HCT116 (cell line): ENCODE results near the gene DMBT1. TPM values are rescaled to one million over a fixed set of nuclear protein-coding genes. Genes with fewer than 3 reads are reported as not detected.

Experiments
- ATAC-seq: fragments of 200-7000 bp; cut with Tn5 transposase; 2 replicates; pipeline ENCODE4 v1.9.1; 2020; ENCODE audit warnings: mild to moderate bottlenecking, moderate library complexity
- BruUV-seq: library from RNA; stranded (reverse); fragments of 400-500 nt; replicated peaks from 2 replicates; lab custom pipeline; 2021; lab: Mats Ljungman, UMichigan
- CTCF ChIA-PET: fragments of 300-600 bp; sonication (Branson Sonifier 250); formaldehyde crosslinking; loops from one replicate; lab custom pipeline; 2021; ENCODE audit warnings: antibody characterized with exemption; lab: Charles Lee
- POLR2A ChIA-PET: fragments of 300-600, 350-600 bp; sonication (Branson Sonifier 250); formaldehyde crosslinking; loops from one replicate; lab custom pipeline; 2021; ENCODE audit warnings: antibody characterized with exemption; lab: Charles Lee
- RAD21 ChIA-PET, 2 experiments: fragments of 300-600 bp; sonication (Branson Sonifier 250); formaldehyde crosslinking; loops; one replicate each; lab custom pipeline; 2023; ENCODE audit warnings: low total read pairs in 2 of 2; ENCODE audit not compliant: uncharacterized antibody in 2 of 2, unreplicated experiment in 2 of 2, low non-redundant PET in 1 of 2; lab: Charles Lee
- DNase-seq: peaks from one replicate; pipeline ENCODE4 v3.0.0-alpha.2; 2010; ENCODE audit warnings: low read depth, low spot score
- H2AFZ ChIP-seq: fragments of 200-600 bp; shearing (Covaris generic), sonication (generic); 2 replicates; pipeline ENCODE4 v1.6.1; 2017; ENCODE audit warnings: low read depth, mixed run types, mixed read lengths, antibody characterized with exemption, low read length; ENCODE audit not compliant: poor library complexity, severe bottlenecking
- H3K27ac ChIP-seq: 2 replicates; pipeline ENCODE4 v1.5.1; 2012; ENCODE audit warnings: low read depth, low read length
- H3K27me3 ChIP-seq: fragments of 200-600 bp; sonication (generic); 2 replicates; pipeline ENCODE4 v1.6.1; 2016; ENCODE audit warnings: mixed run types, low read length, mixed read lengths; ENCODE audit not compliant: insufficient read depth
- H3K36me3 ChIP-seq, 2 experiments: fragments of 200-500 bp in 1 of 2; fragments of 200-600 bp in 1 of 2; sonication (Bioruptor generic) in 1 of 2; sonication (generic) in 1 of 2; 2 replicates each; pipeline versions ENCODE4 v1.5.1 to v1.6.1; 2014 to 2016; ENCODE audit warnings: low read length in 2 of 2, inconsistent platforms in 1 of 2, mixed read lengths in 1 of 2, mixed run types in 1 of 2; ENCODE audit not compliant: insufficient read depth in 2 of 2, control insufficient read depth in 1 of 2
- H3K4me1 ChIP-seq, 2 experiments: fragments of 200-600 bp in 1 of 2; sonication (generic) in 1 of 2; 2 replicates each; pipeline versions ENCODE4 v1.5.1 to v1.6.1; 2012 to 2017; ENCODE audit warnings: low read length in 2 of 2, inconsistent platforms in 1 of 2, mild to moderate bottlenecking in 1 of 2, mixed read lengths in 1 of 2, mixed run types in 1 of 2, moderate library complexity in 1 of 2; ENCODE audit not compliant: insufficient read depth in 2 of 2, control insufficient read depth in 1 of 2
- H3K4me2 ChIP-seq: fragments of 200-600 bp; sonication (generic); 2 replicates; pipeline ENCODE4 v1.6.1; 2017; ENCODE audit warnings: mixed run types, low read length, mixed read lengths
- H3K4me3 ChIP-seq, 2 experiments: fragments of 200-600 bp in 1 of 2; sonication (generic) in 1 of 2; replicated peaks in 1 of 2; 2 replicates each; pipeline ENCODE4 v1.5.1; 2011 to 2016; ENCODE audit warnings: low read length in 2 of 2, control low read depth in 1 of 2, low read depth in 1 of 2, mild to moderate bottlenecking in 1 of 2, mixed read lengths in 1 of 2, mixed run types in 1 of 2
- H3K79me2 ChIP-seq: fragments of 200-600 bp; sonication (generic); 2 replicates; pipeline ENCODE4 v1.6.1; 2017; ENCODE audit warnings: mild to moderate bottlenecking, mixed run types, low read length, moderate library complexity, mixed read lengths; ENCODE audit not compliant: insufficient read depth
- H3K9ac ChIP-seq: fragments of 200-600 bp; sonication (generic); 2 replicates; pipeline ENCODE4 v1.6.1; 2016; ENCODE audit warnings: low read length, mixed read lengths
- H3K9me2 ChIP-seq: fragments of 200-600 bp; sonication (generic), shearing (Covaris generic); 2 replicates; pipeline ENCODE4 v1.6.1; 2017; ENCODE audit warnings: mixed run types, mild to moderate bottlenecking, moderate library complexity; ENCODE audit not compliant: insufficient read depth
- H3K9me3 ChIP-seq, 2 experiments: fragments of 200-500 bp in 1 of 2; fragments of 200-600 bp in 1 of 2; sonication (Bioruptor generic) in 1 of 2; sonication (generic) in 1 of 2; 2 replicates each; pipeline ENCODE4 v1.6.1; 2014 to 2017; ENCODE audit warnings: low read length in 2 of 2, mixed read lengths in 2 of 2, inconsistent platforms in 1 of 2, low read depth in 1 of 2, mild to moderate bottlenecking in 1 of 2, mixed run types in 1 of 2, moderate library complexity in 1 of 2; ENCODE audit not compliant: control insufficient read depth in 1 of 2, insufficient read depth in 1 of 2
- H4K20me1 ChIP-seq: fragments of 200-600 bp; sonication (generic), shearing (Covaris generic); 2 replicates; pipeline ENCODE4 v1.6.1; 2017; ENCODE audit warnings: mixed run types, mild to moderate bottlenecking, moderate library complexity; ENCODE audit not compliant: insufficient read depth
- EGR1 ChIP-seq: IDR thresholded peaks from 2 replicates; pipeline ENCODE4 v1.6.1; 2012; ENCODE audit warnings: low read depth
- ELF1 ChIP-seq: IDR thresholded peaks from 2 replicates; pipeline ENCODE4 v1.6.1; 2012; ENCODE audit warnings: low read depth, borderline replicate concordance
- EZH2 ChIP-seq: fragments of 200-600 bp; sonication (generic); IDR thresholded peaks from 2 replicates; pipeline ENCODE4 v1.6.1; 2017; ENCODE audit warnings: antibody characterized with exemption, mixed run types
- FOSL1 ChIP-seq: IDR thresholded peaks from 2 replicates; pipeline ENCODE4 v1.6.1; 2012; ENCODE audit warnings: low read depth
- POLR2A ChIP-seq: IDR thresholded peaks from 2 replicates; pipeline ENCODE4 v1.7.0; 2011; ENCODE audit warnings: borderline replicate concordance; ENCODE audit not compliant: insufficient read depth, insufficient read length; ENCODE audit errors: extremely low read depth
- POLR2AphosphoS5 ChIP-seq: IDR thresholded peaks from 2 replicates; pipeline ENCODE4 v1.6.1; 2011; ENCODE audit warnings: mild to moderate bottlenecking, low read depth, low read length, moderate library complexity
- RAD21 ChIP-seq: IDR thresholded peaks from 2 replicates; pipeline ENCODE4 v1.6.1; 2012; ENCODE audit warnings: low read depth, mild to moderate bottlenecking
- SIN3A ChIP-seq: IDR thresholded peaks from 2 replicates; pipeline ENCODE4 v1.6.1; 2012; ENCODE audit warnings: low read depth
- SP1 ChIP-seq: IDR thresholded peaks from 2 replicates; pipeline ENCODE4 v1.6.1; 2012; ENCODE audit warnings: low read depth
- SRF ChIP-seq: IDR thresholded peaks from 2 replicates; pipeline ENCODE4 v1.6.1; 2012; ENCODE audit warnings: low read depth
- ZFX ChIP-seq: fragments of 450-650 bp; IDR thresholded peaks from 2 replicates; pipeline ENCODE4 v1.6.1; 2017
- ZNF274 ChIP-seq: fragments of 200-500 bp; sonication (Bioruptor generic); IDR thresholded peaks from 2 replicates; pipeline ENCODE4 v1.6.1; 2014; ENCODE audit warnings: mild to moderate bottlenecking, low read depth, low read length, inconsistent platforms
- intact Hi-C: fragments of 100-400 bp; cut with micrococcal nuclease; formaldehyde crosslinking; loops from 2 replicates; pipeline ENCODE4 v1.10.0; 2022
- total RNA-seq: library from RNA; stranded (reverse); gene quantifications from one replicate; pipeline ENCODE4 v1.2.1, GENCODE V29; 2021; ENCODE audit not compliant: unreplicated experiment
- TF ChIP-seq, protein P1 (sequence below): IDR thresholded peaks from 2 replicates; pipeline ENCODE4 v1.6.1; 2012
- TF ChIP-seq, protein P2 (sequence below), 3 experiments: fragments of 200-600 bp in 1 of 3; sonication (generic) in 1 of 3; IDR thresholded peaks in 2 of 3; conservative IDR thresholded peaks in 1 of 3; 2 replicates each; pipeline ENCODE4 v1.5.1; 2012 to 2017; ENCODE audit warnings: low read depth in 2 of 3, low read length in 2 of 3, antibody characterized with exemption in 1 of 3, borderline replicate concordance in 1 of 3, control low read depth in 1 of 3, mild to moderate bottlenecking in 1 of 3, mixed read lengths in 1 of 3, mixed run types in 1 of 3, moderate library complexity in 1 of 3; ENCODE audit not compliant: insufficient read depth in 1 of 3
- TF ChIP-seq, protein P3 (sequence below): IDR thresholded peaks from 2 replicates; pipeline ENCODE4 v1.6.1; 2012
- TF ChIP-seq, protein P4 (sequence below): IDR thresholded peaks from 2 replicates; pipeline ENCODE4 v1.6.1; 2011; ENCODE audit warnings: mild to moderate bottlenecking, low read length, moderate library complexity; ENCODE audit not compliant: insufficient replicate concordance; ENCODE audit errors: extremely low read depth

Gene DMBT1
- total RNA-seq, 1 experiment from 2014 or later = 0.17 TPM

DNA sequence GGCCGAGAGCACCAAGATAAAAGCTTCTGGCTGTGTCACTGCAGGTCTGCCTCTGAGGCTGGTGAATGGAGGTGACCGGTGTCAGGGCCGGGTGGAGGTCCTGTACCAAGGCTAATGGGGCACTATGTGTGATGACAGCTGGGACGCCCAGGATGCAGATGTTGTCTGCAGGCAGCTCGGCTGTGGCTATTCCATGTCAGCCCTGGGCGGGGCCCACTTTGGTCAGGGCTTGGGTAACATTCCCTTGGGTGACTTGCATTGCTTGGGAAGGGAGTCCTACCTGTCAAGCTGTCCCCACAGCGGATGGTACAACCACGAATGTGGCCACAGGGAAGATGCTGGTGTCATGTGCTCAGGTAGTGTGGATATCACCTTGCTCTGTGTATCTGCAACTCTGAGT is 8.0 kb downstream of the DMBT1 start:
- Histone ChIP-seq H3K4me3 (no peak overlapping the region), H3K27ac (no peak overlapping the region), H3K79me2 (no peaks in the 10 kb centered on the region), H2AFZ (no peak overlapping the region), H3K9me3 (no peaks in the 10 kb centered on the region), H3K9me2 (no peaks in the 10 kb centered on the region), H3K4me1 (peaks cover 0 to 4% of the 10 kb centered on the region in 2 experiments; a peak in 1 of 4 replicates), H3K27me3 (peaks cover 26% of the 10 kb centered on the region; the same call in 1 of the 2 replicates), H3K4me2 (no peak overlapping the region), H3K36me3 (no peaks in the 10 kb centered on the region), H4K20me1 (no peaks in the 10 kb centered on the region), H3K9ac (no peak overlapping the region)
- no peak for ATAC-seq
- RAD21 ChIA-PET = no interaction called here
- BruUV-seq = no TSS peak
- TF ChIP-seq SP1 (no peak), ZFX (no peak), ZNF274 (no peak), POLR2AphosphoS5 (no peak), RAD21 (no peak), EZH2 (no peak), POLR2A (no peak), FOSL1 (no peak), SRF (no peak), ELF1 (no peak), EGR1 (no peak), SIN3A (no peak)
- TF ChIP-seq, protein P1, sequence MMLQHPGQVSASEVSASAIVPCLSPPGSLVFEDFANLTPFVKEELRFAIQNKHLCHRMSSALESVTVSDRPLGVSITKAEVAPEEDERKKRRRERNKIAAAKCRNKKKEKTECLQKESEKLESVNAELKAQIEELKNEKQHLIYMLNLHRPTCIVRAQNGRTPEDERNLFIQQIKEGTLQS = no peak
- TF ChIP-seq, protein P2, sequence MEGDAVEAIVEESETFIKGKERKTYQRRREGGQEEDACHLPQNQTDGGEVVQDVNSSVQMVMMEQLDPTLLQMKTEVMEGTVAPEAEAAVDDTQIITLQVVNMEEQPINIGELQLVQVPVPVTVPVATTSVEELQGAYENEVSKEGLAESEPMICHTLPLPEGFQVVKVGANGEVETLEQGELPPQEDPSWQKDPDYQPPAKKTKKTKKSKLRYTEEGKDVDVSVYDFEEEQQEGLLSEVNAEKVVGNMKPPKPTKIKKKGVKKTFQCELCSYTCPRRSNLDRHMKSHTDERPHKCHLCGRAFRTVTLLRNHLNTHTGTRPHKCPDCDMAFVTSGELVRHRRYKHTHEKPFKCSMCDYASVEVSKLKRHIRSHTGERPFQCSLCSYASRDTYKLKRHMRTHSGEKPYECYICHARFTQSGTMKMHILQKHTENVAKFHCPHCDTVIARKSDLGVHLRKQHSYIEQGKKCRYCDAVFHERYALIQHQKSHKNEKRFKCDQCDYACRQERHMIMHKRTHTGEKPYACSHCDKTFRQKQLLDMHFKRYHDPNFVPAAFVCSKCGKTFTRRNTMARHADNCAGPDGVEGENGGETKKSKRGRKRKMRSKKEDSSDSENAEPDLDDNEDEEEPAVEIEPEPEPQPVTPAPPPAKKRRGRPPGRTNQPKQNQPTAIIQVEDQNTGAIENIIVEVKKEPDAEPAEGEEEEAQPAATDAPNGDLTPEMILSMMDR (IDR thresholded peaks at IDR 0.05 in 2 of 3, conservative IDR thresholded peaks at IDR 0.05 in 1 of 3; ENCODE audit: borderline replicate concordance in 1 of 3, insufficient read depth in 1 of 3, low read depth in 2 of 3, low read length in 2 of 3) = no peak
- TF ChIP-seq, protein P3, sequence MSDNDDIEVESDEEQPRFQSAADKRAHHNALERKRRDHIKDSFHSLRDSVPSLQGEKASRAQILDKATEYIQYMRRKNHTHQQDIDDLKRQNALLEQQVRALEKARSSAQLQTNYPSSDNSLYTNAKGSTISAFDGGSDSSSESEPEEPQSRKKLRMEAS = no peak
- TF ChIP-seq, protein P4, sequence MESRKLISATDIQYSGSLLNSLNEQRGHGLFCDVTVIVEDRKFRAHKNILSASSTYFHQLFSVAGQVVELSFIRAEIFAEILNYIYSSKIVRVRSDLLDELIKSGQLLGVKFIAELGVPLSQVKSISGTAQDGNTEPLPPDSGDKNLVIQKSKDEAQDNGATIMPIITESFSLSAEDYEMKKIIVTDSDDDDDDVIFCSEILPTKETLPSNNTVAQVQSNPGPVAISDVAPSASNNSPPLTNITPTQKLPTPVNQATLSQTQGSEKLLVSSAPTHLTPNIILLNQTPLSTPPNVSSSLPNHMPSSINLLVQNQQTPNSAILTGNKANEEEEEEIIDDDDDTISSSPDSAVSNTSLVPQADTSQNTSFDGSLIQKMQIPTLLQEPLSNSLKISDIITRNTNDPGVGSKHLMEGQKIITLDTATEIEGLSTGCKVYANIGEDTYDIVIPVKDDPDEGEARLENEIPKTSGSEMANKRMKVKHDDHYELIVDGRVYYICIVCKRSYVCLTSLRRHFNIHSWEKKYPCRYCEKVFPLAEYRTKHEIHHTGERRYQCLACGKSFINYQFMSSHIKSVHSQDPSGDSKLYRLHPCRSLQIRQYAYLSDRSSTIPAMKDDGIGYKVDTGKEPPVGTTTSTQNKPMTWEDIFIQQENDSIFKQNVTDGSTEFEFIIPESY = no peak
- POLR2A ChIA-PET = no interaction called here
- intact Hi-C loops = loop anchor here (5.0 to 10.0 kb wide), 2 partner anchors 424 to 1626 kb away; no protein-coding TSS in a partner anchor
- CTCF ChIA-PET = interaction anchor here (1.1 to 2.8 kb wide), 2 partner anchors 24 to 270 kb away, joined by 3 to 10 read pairs; no protein-coding TSS in a partner anchor
- no peak for DNase-seq
